GM21390 (cell line): Measurements from ENCODE around the gene LMF2.

Source experiments
- ATAC-seq: cut with Tn5 transposase; IDR thresholded peaks from one replicate; pipeline ENCODE4 v1.9.1; 2021; ENCODE audit not compliant: unreplicated experiment

Gene LMF2

DNA sequence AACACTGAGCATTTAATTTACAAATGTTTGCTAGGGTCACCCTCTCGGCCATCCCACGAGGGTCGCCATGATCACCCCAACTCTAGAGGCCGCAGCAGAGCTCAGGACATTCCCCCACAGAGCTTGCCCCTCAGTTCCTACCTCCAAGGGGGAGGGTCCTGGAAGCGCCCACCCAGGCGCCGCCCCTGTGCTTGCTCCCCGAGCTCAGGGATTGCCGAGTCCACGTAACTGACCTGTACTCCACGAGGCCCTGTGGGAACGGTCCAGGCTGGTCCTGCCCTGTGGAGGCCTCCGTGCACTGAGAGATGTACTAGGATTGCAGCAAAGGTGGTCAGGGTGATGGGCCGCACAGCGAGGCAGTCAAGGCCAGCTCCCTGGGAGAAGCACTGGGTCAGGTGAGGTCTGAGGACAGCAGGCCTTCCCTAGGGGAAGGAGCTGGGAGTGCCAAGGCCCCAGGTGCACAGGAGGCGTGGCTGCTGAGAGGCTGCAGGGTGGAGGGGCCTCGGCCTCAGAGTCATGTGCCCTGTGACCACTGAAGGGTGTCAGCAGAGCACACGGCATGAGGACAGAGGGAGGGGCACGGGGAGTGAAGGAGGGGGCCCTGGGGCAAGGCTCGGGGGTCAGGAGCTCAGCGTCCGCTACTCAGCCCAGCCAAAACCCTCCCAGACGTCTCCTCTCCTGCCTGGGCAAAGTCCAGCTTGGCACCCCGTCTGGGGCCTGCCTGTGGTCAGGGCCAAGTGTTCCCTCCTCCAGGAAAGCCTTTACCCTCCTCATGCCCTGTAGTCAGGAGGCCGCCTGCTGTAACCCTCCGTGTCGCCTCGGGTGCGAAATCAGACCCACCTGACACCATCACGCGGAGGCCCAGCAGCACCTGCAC is 23.3 kb downstream of the LMF2 start:
- ATAC-seq = no peak

DNA sequence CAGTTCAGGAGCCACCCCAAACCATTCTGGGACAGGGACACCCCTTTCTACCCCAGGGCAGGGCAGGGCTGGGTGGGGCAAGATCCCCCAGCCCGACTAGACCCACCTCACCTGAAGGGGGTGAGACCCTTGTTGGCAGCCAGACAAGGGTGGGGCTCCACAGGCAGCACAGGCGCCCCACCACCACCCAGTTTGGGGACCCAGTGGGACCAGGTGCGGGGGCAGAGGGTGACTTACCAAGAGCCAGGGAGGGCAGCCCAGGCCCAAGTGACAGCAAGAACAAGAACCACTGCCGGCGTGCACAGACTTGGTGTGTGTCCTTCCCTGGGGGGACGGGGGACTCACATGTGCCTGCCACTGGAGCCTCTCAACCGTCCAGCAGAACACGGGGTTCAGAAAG is 23.9 kb downstream of the LMF2 start:
- no peak for ATAC-seq

DNA sequence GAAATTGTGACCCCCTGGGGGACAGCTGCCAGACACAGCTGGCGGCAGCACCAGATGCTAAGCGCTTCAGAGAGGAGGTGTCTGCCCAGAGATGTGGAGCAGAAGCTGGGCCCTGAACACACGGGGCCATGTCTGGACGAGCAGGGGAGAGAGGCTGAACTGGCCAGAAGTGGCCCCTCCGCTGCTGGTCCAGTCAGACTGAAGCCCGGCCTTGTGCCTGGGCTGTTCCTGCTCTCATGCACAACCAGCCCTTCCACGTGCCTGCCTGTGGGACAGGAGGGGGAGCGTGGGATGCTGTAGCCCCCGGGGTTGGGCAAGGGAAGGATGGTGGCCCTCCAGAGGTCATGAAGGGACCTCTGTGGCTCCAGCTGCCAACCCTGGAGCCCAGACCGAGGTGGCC is 24.4 kb downstream of the LMF2 start:
- no peak for ATAC-seq

DNA sequence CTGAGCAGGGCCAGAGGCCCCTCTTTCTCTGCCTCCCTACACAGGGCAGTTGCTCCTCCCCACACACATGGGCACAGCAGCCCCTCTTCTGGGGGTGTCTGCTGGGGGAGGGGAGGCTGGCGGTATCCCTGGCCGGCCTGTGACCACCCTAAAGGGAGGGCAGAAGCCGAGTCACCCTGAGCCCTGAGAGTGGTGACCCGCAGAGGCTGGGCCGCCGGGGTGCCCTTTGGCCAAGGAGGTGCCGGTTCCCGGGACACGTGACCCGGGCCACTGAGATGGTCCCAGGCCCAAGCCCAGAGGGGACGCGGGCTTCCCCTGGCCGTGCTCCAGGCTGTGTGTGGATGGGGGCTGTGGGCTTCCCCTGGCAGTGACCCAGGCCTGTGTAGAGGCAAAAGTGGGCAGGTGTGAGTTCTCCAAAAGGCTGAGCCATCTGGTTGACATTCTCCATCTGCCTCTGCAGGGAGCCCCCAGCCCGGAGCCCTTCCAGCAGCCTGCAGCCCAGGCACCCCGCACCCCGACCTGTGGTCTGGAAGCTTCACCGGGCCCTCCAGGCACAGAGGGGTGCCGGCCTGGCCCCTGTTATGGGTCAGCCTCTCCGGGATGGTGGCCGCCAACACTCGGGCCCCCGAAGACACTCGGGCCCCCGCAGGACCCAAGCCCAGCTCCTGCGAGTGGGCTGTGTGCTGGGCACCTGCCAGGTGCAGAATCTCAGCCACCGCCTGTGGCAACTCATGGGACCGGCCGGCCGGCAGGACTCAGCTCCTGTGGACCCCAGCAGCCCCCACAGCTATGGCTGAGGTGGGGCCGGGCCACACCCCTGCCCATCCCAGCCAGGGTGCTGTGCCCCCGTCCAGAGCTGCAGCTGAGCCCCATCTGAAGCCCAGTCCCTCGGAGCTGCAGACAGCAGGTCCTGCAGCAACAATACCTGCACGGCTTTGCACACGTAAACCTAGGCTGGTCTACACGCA is 25.1 kb downstream of the LMF2 start:
- no peak for ATAC-seq

DNA sequence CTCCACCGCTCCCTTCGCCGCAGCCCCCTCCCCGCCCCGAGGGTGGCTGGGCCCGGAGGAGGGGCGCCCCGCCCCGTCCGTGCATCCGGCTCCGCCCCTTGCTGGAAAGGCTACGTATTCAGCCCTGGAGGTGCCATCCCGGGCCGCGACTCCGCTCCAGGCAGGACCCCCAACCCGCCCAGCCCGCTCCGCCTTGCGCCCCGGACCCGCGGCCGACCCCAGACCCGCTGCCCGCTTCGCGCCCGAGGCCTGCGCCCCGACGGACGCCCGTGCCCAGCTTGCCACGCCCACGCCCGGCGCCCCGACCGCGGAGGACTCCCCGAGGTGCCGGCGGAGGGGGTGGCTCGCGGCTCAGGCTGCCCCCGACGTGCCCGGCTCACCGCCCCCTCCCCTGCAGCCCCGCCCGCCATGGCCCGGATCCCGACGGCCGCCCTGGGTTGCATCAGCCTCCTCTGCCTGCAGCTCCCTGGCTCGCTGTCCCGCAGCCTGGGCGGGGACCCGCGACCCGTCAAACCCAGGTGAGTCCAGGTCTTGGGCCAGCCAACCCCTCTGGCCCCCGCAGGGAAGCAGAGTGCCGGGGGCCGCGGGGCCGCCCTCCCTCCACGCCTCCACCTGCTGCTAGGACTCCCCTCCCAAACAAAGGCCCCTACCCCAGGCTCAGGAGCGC is 25.9 kb downstream of the LMF2 start, which contains the start of gene ADM2:
TSS of gene ADM2 (plus strand) at position 104 of the 667 bp plus-strand sequence. CDS start at position 409, 305 bp downstream.
- ATAC-seq = no peak

DNA sequence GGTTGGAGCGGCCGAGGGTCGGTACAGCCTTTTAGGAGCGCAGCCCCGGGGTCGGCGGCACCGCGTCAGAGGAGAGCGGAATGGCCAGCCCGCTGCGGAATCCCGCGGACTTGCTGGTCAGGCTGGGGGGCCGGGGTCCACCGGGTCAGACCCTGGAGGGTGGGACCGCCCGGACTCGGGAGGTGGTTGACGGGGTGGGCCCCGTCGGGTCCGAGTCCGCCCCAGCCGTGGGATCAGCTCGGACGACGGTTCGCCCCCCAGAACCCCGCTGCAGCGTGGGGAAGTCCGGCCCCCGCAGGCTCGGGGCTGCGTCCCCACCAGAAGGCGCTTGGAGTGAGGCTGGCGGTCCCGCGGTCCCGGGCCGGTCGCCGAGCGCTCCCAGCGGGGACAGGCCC is 26.5 kb downstream of the LMF2 start:
- ATAC-seq = no peak

DNA sequence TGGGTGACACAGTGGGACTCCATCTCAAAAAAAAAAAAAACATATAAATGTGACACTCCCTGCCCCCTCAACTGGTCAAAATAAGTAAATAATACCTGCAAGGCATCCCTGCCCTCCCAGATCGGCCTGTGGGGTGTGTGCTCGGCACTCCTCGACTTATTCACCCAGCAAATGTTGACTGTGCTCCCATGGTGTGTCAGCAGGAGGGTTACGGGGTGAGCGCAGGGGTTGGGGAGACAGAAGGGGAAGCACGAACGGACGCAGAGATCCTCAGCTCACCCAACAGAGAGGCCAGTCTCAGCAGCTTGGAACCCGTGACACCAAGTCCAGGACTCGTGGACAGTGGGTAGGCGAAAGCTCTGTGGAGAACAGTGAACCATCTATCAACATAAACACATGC is 27.8 kb downstream of the LMF2 start:
- no peak for ATAC-seq

DNA sequence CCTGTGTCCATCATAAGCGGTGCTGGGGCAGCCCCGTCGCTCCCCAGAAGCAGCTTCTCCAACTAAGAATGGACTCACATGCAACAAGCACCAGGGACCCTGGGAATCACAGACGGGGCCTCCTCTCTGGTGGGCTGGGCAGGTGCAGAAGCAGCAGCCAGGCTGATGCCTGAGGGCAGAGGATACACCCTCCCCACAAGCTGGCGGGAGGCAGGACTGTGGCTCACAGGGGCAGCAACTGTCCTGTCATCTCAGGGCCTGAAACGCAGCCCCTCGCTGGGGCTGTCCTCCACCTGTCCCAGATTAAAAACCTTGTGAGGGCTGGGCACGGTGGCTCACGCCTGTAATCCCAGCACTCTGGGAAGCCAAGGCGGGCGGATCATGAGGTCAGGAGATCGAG is 29.6 kb downstream of the LMF2 start:
- ATAC-seq = no peak

DNA sequence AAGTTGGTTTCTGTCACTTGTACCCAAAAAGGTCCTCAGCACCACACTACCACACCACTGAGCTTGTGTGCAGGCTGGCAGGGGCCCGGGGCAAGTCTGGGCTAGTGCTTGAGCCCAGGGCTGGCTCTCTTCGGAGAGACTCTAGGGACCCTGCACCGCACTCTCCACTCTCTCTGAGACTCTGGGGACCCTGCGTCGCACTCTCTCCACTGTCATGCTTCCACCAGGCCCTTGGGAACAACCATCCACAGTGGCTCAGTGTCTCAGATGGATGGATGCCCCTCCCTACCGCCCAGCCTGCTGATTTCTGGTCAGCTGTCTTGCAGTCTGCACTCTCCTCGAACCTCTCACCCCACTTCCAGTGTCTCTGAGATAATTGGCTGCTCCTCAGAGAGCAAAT is 30.6 kb downstream of the LMF2 start:
- no peak for ATAC-seq

DNA sequence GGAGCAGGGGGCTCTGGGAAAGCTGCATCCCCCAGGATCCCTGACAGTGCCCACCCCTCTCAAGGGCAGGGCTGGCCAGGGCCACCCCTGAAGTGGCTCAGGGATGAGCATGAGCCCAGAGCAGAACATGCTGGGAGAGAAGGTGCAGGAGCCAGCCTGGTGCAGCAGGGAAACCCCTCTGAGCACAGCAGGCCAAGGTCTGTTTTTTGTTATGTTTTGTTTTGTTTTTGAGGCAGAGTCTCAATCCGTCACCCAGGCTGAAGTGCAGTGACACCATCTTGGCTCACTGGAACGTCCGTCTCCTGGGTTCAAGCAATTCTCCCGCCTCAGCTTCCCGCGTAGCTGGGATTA is 31.9 kb downstream of the LMF2 start:
- ATAC-seq = no peak

DNA sequence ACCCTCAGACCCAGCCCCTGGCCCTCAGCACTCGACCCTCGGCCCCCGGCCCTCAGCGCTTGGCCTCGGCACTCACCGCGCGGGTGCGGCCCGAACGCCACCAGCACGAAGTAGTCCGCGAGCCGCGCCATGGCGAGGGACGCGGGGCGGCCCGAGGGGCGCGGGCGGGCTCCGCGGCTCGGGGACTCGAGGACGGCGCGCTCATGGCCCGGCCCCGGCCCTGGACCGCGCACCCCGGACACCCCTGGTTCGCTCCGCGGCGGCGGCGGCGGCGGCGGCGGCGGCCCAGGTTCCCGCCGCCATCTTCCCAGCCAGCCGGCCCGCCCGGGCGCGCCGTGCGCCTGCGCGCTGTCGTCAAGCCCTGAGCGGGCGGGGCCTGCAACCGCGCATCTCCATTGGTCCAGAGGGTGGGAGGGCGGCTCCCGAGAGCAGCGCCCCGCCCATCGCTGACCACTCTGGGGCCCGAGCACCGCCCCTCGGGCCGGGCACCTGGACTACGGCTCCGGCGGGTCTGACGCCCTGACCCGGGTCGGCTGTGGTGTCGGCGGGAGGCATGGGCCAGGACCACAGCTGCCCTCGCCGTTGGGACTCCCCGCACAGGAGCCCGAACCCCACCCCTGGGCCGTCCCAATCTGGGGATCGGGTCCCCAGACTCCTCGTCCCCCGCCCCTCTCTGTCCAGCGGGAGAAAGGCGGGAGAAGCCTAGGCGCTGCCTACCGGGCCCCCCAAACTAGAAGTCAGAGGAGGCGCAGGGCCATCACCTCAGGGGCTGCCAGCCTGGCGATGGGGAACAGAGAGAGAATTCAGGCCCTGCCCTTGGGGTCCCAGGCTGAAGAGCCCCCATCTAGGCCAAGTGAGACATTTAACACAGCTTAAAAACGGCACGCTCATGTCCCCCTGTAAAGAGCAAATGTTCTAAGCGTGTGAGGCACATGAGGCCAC is 32.5 kb downstream of the LMF2 start, which contains the start of gene SBF1:
TSS of gene SBF1 (minus strand) at position 326 of the 942 bp plus-strand sequence. CDS start at position 131, 195 bp downstream.
- peak; percentile 52 for ATAC-seq

DNA sequence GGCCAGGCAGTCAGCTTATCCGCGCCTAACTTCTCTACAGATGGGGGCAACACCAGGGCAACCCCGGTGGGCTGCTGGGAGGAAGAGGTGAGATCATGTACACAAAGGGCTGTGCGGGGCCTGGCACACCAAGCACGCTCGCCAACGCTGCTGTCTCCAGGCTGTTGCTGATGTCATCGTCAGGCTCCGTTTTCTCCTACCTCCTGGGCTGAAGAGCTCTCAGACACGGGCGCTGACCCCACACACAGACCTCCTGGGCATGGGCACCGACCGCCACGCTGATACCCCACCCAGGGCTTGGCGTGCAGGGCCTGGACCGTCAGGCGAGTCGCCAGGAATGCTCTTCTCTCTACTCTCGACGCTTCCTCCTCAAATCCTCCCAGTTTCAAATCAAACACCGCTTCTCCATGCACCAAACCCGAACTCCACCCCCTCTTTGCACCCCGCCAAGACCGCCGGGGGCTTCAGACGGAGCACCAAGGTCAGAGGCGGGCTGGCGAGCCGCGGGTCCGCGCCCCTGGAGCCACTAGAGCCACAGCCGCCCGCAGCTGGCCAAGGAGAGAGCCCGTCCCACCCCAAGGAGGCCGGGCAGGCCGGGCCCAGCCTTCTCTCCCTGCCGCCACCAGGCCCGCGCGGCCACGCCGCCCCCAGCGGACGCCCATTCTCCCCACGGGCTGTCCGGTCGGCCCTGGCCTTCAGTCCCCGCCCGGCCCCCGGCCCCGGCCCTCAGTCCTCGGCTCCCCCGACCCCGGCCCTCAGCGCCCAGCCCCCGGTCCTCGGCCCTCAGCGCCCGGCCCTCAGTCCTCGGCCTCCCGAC is 33.4 kb downstream of the LMF2 start:
- no peak for ATAC-seq

DNA sequence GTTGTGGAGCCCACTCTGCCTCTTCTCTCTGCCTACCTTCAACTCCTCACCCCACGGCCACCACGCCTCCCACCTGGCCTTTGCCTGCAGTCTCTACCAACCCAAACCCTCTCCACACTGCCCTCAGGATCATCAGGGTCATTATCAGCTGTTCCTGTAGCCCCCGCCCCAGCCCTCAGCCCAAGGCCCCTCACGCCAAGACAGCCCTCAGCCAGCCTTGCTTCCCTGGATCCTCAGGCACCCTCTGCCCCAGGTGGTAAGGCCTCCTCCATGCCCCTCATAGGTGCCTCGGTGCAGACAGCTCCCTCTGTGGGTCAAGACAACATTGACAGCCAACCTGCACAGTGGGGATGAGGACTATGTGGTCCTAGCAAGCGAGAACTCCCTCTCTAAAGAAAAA is 34.4 kb downstream of the LMF2 start:
- no peak for ATAC-seq

DNA sequence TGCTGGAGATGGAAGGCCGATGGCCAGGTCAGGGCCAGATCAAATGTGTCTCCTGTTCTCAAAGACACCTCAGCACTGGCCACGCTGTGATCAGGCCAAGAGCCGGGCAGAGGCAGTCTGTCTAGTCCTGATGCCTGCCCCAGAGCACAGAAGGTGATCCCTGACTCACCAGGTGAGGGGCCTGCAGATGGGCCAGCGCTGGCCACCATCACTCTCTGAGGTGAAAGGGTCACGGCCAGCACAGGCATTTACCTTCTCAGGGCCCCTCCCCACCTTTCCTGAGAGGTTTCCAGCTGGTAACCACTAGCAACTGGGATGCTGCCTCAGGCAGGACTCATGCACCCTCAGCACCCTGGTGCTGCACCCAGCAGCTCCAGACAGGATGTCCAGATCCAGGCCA is 35.5 kb downstream of the LMF2 start:
- ATAC-seq = no peak

DNA sequence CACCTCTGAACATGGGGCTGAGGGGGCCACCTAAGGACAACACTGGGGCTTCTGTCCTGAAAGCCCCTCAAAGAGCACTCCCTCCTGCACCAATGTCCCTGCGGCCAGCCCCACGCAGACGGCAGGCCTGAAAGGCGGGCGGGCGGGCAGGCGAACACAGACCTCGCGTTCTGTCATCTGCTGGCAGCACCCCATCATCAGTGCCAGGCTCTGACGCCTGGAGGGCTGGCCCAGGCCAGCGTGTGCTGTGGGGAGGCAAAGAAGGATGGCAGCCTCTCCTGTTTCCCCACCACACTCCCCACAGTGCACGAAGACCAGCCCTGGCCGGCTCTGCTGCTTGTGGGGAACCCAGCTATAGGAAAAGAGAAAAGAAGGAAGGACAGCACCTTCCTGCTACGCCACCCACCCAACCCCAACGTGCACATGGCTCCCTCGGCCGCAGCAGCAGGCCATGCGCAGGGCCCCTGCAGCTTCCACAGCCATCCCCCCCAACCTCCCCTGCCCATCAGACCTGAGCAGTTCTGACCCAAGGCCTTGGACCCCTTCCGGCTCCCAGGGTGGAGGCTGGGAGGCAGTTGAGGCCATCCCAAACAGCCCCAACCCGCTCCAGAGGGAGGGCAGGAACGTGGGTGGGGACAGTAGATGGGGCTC is 36.2 kb downstream of the LMF2 start:
- ATAC-seq = no peak

DNA sequence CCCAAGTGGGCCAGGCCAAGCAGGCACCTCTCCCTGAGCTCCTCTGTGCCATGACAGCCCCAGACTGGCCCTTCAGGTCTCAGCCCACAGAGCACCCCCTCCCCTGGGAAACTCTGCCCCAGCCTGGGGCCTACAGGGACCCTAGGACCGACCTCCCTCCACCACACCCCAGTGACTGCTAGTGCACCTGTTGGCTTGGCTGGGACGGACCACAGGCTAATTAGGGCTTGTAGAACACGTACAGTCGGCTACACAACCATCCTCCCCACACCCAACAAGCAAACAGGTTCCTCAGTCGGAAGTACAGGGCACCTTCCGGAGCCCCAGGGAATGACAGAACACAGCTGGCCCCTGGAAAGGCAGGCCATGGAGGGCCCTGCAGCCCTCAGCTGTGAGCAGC is 37.0 kb downstream of the LMF2 start:
- no peak for ATAC-seq

DNA sequence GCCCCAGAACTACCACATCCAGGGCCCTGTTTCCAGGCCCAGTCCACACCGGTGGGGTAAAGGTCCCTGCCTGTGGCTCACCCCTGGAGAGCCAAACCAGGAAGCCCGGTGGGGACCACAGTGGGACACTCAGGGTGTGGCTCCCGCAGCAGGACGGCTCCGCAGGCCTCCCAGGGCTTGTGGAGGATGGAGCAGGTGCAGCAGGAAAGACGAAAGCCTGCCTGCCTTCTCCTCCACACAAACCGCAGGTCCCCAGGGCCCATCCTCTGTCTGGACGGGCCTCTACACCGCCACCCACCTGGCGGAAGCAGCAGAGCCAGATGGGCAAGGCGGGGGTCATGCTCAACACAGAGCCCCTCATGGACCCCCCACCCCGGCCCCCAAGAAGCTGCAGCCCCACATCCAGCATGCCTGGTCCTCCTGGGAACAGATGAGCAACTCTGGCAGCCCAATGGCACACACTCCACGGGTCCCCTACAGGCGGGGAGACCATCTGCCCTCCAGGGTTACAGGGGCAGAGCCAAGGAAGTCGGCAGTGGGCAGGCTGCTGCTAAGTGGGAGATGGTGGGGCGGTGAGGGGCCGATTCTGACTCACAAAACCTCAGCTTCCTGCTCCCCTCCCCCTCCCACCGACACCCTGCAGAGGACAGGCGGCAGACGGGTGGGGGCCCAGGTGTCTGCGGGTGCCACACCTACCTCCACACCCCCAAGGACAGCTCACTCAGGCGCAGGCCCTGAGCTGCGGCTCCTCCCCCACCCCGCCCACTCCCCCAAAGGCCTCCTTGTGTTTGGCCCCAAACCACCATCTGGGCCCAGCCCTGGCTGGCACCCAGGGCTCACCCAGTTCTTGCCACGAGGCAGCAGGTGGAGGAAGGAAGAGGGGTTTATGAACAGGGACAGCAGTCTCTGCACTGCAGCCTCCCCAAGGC is 37.9 kb downstream of the LMF2 start:
- peak; percentile 40 for ATAC-seq

DNA sequence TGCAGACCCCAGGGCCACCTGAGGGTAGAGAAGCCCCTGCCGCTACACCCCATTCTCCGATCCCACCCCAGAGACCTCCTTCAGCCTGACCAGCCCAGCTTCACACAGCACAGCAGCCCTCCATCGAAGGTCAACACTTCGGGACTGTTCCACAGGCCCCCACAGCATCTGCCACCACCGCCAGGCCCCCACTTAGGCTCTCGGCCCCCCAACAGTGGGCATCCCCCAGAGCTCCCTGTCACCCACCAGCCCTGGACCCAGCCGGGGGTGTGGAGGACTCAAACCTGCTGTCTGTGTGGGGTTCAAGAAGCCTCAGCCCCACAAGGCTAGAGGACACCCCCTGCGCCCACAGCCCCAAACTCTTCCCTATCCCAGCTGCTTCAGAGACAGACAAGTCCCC is 38.9 kb downstream of the LMF2 start:
- no peak for ATAC-seq
